Spinal cord (tissue), 10 donors: ENCODE results near the gene PAIP2. TPM values are rescaled to one million over a fixed set of nuclear protein-coding genes. Genes with fewer than 3 reads are reported as not detected.

Source experiments
- DNase-seq, 6 donors: peaks; one replicate each; pipeline versions ENCODE4 v3.0.0 to v3.0.0-alpha.2; 2013 to 2015; ENCODE audit warnings: low spot score in 6 of 6, low read depth in 4 of 6
- H3K27ac ChIP-seq: one replicate; pipeline ENCODE4 v1.5.1; 2013; ENCODE audit warnings: low read depth, low read length, control low read depth
- H3K27me3 ChIP-seq: one replicate; pipeline ENCODE4 v1.6.1; 2013; ENCODE audit warnings: low read length; ENCODE audit not compliant: control insufficient read depth, insufficient read depth
- H3K36me3 ChIP-seq: one replicate; pipeline ENCODE4 v1.6.1; 2013; ENCODE audit warnings: low read length; ENCODE audit not compliant: control insufficient read depth, insufficient read depth
- H3K4me1 ChIP-seq: one replicate; pipeline ENCODE4 v1.6.1; 2013; ENCODE audit warnings: low read length; ENCODE audit not compliant: control insufficient read depth, insufficient read depth
- H3K4me3 ChIP-seq: one replicate; pipeline ENCODE4 v1.5.1; 2013; ENCODE audit warnings: low read depth, low read length, control low read depth
- H3K9me3 ChIP-seq: one replicate; pipeline ENCODE4 v1.6.1; 2013; ENCODE audit warnings: low read length; ENCODE audit not compliant: control insufficient read depth, insufficient read depth
- WGBS: methylation state at CpG from one replicate; pipeline ENCODE4 v1.1.5; 2013; ENCODE audit warnings: missing lambda C conversion rate; ENCODE audit not compliant: insufficient coverage; 5-methylcytosine and 5-hydroxymethylcytosine counted together
- long read RNA-seq, 4 donors: transcript quantifications; one replicate each; lab custom pipeline, GENCODE V29; 2026
- polyA plus RNA-seq, 2 donors: library from polyadenylated mRNA; unstranded; fragments of 120-200 nt; gene quantifications; one replicate each; pipeline ENCODE4 v1.2.1, GENCODE V29; 2013; ENCODE audit not compliant: insufficient read length in 2 of 2
- total RNA-seq, 2 donors: library from RNA; depleted of rRNA in 1 of 2; stranded (reverse); fragments of 120-200 nt in 1 of 2; fragments of >200 nt in 1 of 2; gene quantifications; one replicate each; pipeline versions ENCODE4 v1.2.3 to v1.2.4, GENCODE V29; 2013 to 2014
- donor health status: healthy.

Gene PAIP2
- 100 to 1,000 TPM in 1 of 2 donors, 10 to 100 TPM in 1; 90.4 to 138 TPM for total RNA-seq
- 100 to 1,000 TPM; 154 to 173 TPM for polyA plus RNA-seq
- long read RNA-seq, donor 1, transcript PAIP2-201 (4 exons, 1,459 nt): major isoform, 124 of 156 reads
- long read RNA-seq, donor 1, transcript PAIP2-206 (3 exons, 815 nt): minor isoform, 7 of 156 reads
- long read RNA-seq, donor 1, partial matches to known transcripts: 25 of 156 reads
- long read RNA-seq, donor 1, other reads (novel, unspliced or antisense): 0 of 156 reads
- long read RNA-seq, donor 2, transcript PAIP2-201 (4 exons, 1,459 nt): major isoform, 38 of 59 reads
- long read RNA-seq, donor 2, partial matches to known transcripts: 18 of 59 reads
- long read RNA-seq, donor 2, other reads (novel, unspliced or antisense): 0 of 59 reads
- long read RNA-seq, donor 3, transcript PAIP2-206 (3 exons, 815 nt): minor isoform, 6 of 62 reads
- long read RNA-seq, donor 3, transcript PAIP2-201 (4 exons, 1,459 nt): major isoform, 44 of 62 reads
- long read RNA-seq, donor 3, partial matches to known transcripts: 12 of 62 reads
- long read RNA-seq, donor 3, other reads (novel, unspliced or antisense): 0 of 62 reads
- long read RNA-seq, donor 4, transcript PAIP2-201 (4 exons, 1,459 nt): major isoform, 99 of 128 reads
- long read RNA-seq, donor 4, transcript PAIP2-206 (3 exons, 815 nt): minor isoform, 10 of 128 reads
- long read RNA-seq, donor 4, partial matches to known transcripts: 19 of 128 reads
- long read RNA-seq, donor 4, other reads (novel, unspliced or antisense): 0 of 128 reads

- H3K36me3 ChIP-seq: peaks cover 13% of the 10 kb centered on the region
- H3K27me3 ChIP-seq: no peaks in the 10 kb centered on the region
- H3K27ac ChIP-seq: peak within 1 kb of the TSS; percentile 98
- peak; percentile 92 to 100 (median 96) for DNase-seq
- no peaks in the 10 kb centered on the region for H3K9me3 ChIP-seq
- peak within 1 kb of the TSS; percentile 87 for H3K4me3 ChIP-seq
- WGBS: 0% methylated on average over 66 of the region's 66 CpGs
- H3K4me1 ChIP-seq: peaks cover 7% of the 10 kb centered on the region
These were observed at the start of gene PAIP2 for GRCh38 chr5:139341689-139342422. Gene PAIP2, plus strand, starts transcription at chr5:139341854. Its CDS starts 21,931 bp downstream, at chr5:139363785.

GRCh38 chr5:139293202-139293506 lies 48.5 kb upstream of the PAIP2 start:
- no peak for DNase-seq
- Histone ChIP-seq H3K36me3 (no peaks in the 10 kb centered on the region), H3K27ac (peak overlapping the region; percentile 100), H3K4me3 (peak overlapping the region; percentile 99), H3K27me3 (no peaks in the 10 kb centered on the region), H3K9me3 (no peaks in the 10 kb centered on the region), H3K4me1 (peaks cover 17% of the 10 kb centered on the region)
- WGBS: 10% methylated on average over 5 of the region's 11 CpGs

GRCh38 chr5:139293507-139294373 lies 47.9 kb upstream of the PAIP2 start, which contains the start of gene MATR3:
Gene MATR3, plus strand, starts transcription at chr5:139293740. Its CDS starts 13,676 bp downstream, at chr5:139307416.
- Histone ChIP-seq H3K27ac (peak within 1 kb of the TSS; percentile 100), H3K36me3 (no peaks in the 10 kb centered on the region), H3K27me3 (no peaks in the 10 kb centered on the region), H3K4me3 (peak within 1 kb of the TSS; percentile 99), H3K4me1 (peaks cover 19% of the 10 kb centered on the region), H3K9me3 (no peaks in the 10 kb centered on the region)
- WGBS: under 1% methylated on average over 78 of the region's 88 CpGs
- peak; percentile 85 to 99 (median 92) for DNase-seq

GRCh38 chr5:139294374-139295165 lies 47.1 kb upstream of the PAIP2 start:
- Histone ChIP-seq H3K36me3 (no peaks in the 10 kb centered on the region), H3K9me3 (no peaks in the 10 kb centered on the region), H3K27me3 (no peaks in the 10 kb centered on the region), H3K27ac (peak overlapping the region; percentile 100), H3K4me3 (peak overlapping the region; percentile 99), H3K4me1 (peaks cover 19% of the 10 kb centered on the region)
- DNase-seq: peak; percentile 72 to 94 (median 80)
- WGBS: under 1% methylated on average over 46 of the region's 48 CpGs

GRCh38 chr5:139295346-139296057 lies 46.2 kb upstream of the PAIP2 start:
- 6% methylated on average over 4 of the region's 16 CpGs for WGBS
- Histone ChIP-seq H3K27ac (peak overlapping the region; percentile 100), H3K27me3 (no peaks in the 10 kb centered on the region), H3K4me1 (peaks cover 19% of the 10 kb centered on the region), H3K36me3 (no peaks in the 10 kb centered on the region), H3K4me3 (peak overlapping the region; percentile 99), H3K9me3 (no peaks in the 10 kb centered on the region)
- peak in 1 of 6 donors; percentile 6 for DNase-seq

GRCh38 chr5:139296198-139296597 lies 45.5 kb upstream of the PAIP2 start:
- no peaks in the 10 kb centered on the region for H3K36me3 ChIP-seq
- H3K27ac ChIP-seq: peak overlapping the region; percentile 1
- no peaks in the 10 kb centered on the region for H3K27me3 ChIP-seq
- DNase-seq: no peak
- no peaks in the 10 kb centered on the region for H3K9me3 ChIP-seq
- 55% methylated on average over 1 of the region's 6 CpGs for WGBS
- H3K4me1 ChIP-seq: peaks cover 20% of the 10 kb centered on the region
- H3K4me3 ChIP-seq: no peak overlapping the region

- no peak for DNase-seq
- Histone ChIP-seq H3K27me3 (no peaks in the 10 kb centered on the region), H3K36me3 (no peaks in the 10 kb centered on the region), H3K4me1 (peaks cover 23% of the 10 kb centered on the region), H3K27ac (no peak overlapping the region), H3K4me3 (no peak overlapping the region), H3K9me3 (no peaks in the 10 kb centered on the region)
- WGBS: 69% methylated on average over 4 of the region's 12 CpGs
These were observed 44.8 kb upstream of the PAIP2 start for GRCh38 chr5:139296862-139297326.
